ENCODE data around the gene FIGN. TPM values are rescaled to one million over a fixed set of nuclear protein-coding genes. Genes with fewer than 3 reads are reported as not detected.

The FIGN gene
- total and polyA plus RNA-seq, 2 of the 4 experiments (the other 2 are of a cell fraction) = 0.77 to 0.90 TPM

- H3K14ac ChIP-seq (replicated peaks; ENCODE audit: low read depth, low read length) = no peak overlapping the region
- no peak overlapping the region for H2BK5ac ChIP-seq (ENCODE audit: low read depth, low read length, poor library complexity, severe bottlenecking)
- H3K27me3 ChIP-seq (ENCODE audit: control insufficient read depth, insufficient read depth, low read length) = no peaks in the 10 kb centered on the region
- H4K5ac ChIP-seq (ENCODE audit: low read depth, low read length) = no peak overlapping the region
- CTCF ChIA-PET = no interaction called here
- no peak overlapping the region for H4K91ac ChIP-seq (ENCODE audit: insufficient read depth, low read depth, low read length)
- peaks cover 3 to 14% of the 10 kb centered on the region in 2 experiments; a peak in 3 of 4 replicates for H3K79me1 ChIP-seq (ENCODE audit: low read depth in 1 of 2, low read length in 2 of 2)
- intact Hi-C loops (cut with micrococcal nuclease) (loop anchor here (2.0 to 10.0 kb wide), 3 partner anchors 70 to 580 kb away; no protein-coding TSS in a partner anchor), dilution Hi-C loops (cut with HindIII; ENCODE audit: low sequenced_read_pairs, unreplicated experiment) (no loop called here), in situ Hi-C loops (cut with MboI; ENCODE audit: low sequenced_read_pairs) (no loop called here)
- POLR2A ChIA-PET (ENCODE audit: unreplicated experiment) = no interaction called here
- H2BK20ac ChIP-seq (ENCODE audit: low read depth, low read length) = no peak overlapping the region
- H3K9me1 ChIP-seq (ENCODE audit: insufficient read depth, low read length) = no peaks in the 10 kb centered on the region
- DNase-seq (no peak), ATAC-seq (ENCODE audit: low read depth) (no peak)
- no peak overlapping the region for H2BK120ac ChIP-seq (ENCODE audit: low read depth, low read length)
- BruUV-seq (replicated peaks) = no TSS peak
- no peak overlapping the region for H3K23ac ChIP-seq (ENCODE audit: low read depth, low read length)
- WGBS, 2 experiments (ENCODE audit: extremely low coverage in 2 of 2, insufficient read length in 1 of 2) = no CpG with 5 or more reads among the region's 2 CpGs
- H2AK9ac ChIP-seq (replicated peaks; ENCODE audit: low read depth, low read length, poor library complexity) = no peak overlapping the region
- H3K4me2 ChIP-seq (ENCODE audit: low read depth, low read length) = peak overlapping the region; percentile 100
- H3K36me3 ChIP-seq (ENCODE audit: control insufficient read depth, insufficient read depth, low read length) = no peaks in the 10 kb centered on the region
- no peak overlapping the region for H2BK15ac ChIP-seq (ENCODE audit: low read depth, low read length)
- no peak overlapping the region for H3K4ac ChIP-seq (ENCODE audit: low read depth, low read length)
- H3K9me3 ChIP-seq (ENCODE audit: control insufficient read depth, insufficient read depth, low read length) = no peaks in the 10 kb centered on the region
- no peak overlapping the region for H2AFZ ChIP-seq (replicated peaks; ENCODE audit: low read length, poor library complexity)
- peak overlapping the region; percentile 55; the same call in 1 of the 2 replicates for H3K4me3 ChIP-seq (ENCODE audit: insufficient read depth, low read depth, low read length)
- TF ChIP-seq, protein P1, sequence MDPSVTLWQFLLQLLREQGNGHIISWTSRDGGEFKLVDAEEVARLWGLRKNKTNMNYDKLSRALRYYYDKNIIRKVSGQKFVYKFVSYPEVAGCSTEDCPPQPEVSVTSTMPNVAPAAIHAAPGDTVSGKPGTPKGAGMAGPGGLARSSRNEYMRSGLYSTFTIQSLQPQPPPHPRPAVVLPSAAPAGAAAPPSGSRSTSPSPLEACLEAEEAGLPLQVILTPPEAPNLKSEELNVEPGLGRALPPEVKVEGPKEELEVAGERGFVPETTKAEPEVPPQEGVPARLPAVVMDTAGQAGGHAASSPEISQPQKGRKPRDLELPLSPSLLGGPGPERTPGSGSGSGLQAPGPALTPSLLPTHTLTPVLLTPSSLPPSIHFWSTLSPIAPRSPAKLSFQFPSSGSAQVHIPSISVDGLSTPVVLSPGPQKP (IDR thresholded peaks at IDR 0.05; ENCODE audit: borderline replicate concordance, low read depth, low read length) = no peak
- TF ChIP-seq MAFK (IDR thresholded peaks at IDR 0.05; ENCODE audit: low read depth, low read length) = no peak
- TF ChIP-seq POLR2A (IDR thresholded peaks at IDR 0.05; ENCODE audit: low read depth, low read length) = no peak
- no peak for TF ChIP-seq MXI1 (IDR thresholded peaks at IDR 0.05; ENCODE audit: borderline replicate concordance, low read depth, low read length)
- TF ChIP-seq USF2 (IDR thresholded peaks at IDR 0.05; ENCODE audit: low read depth, low read length) = no peak
- TF ChIP-seq CTCF (conservative IDR thresholded peaks at IDR 0.05; ENCODE audit: low read depth, low read length) = no peak
- TF ChIP-seq RFX5 (IDR thresholded peaks at IDR 0.05; ENCODE audit: low read depth, low read length) = no peak
- TF ChIP-seq RAD21 (IDR thresholded peaks at IDR 0.05; ENCODE audit: low read length) = no peak
- no peak for TF ChIP-seq SMC3 (IDR thresholded peaks at IDR 0.05; ENCODE audit: low read depth, low read length)
- TF ChIP-seq MAZ (IDR thresholded peaks at IDR 0.05; ENCODE audit: borderline replicate concordance, low read depth, low read length) = no peak
- no peak for TF ChIP-seq RCOR1 (IDR thresholded peaks at IDR 0.05; ENCODE audit: insufficient replicate concordance, low read length)
- TF ChIP-seq FOS (IDR thresholded peaks at IDR 0.05; ENCODE audit: low read depth, low read length) = no peak
- H3K9ac ChIP-seq (ENCODE audit: low read depth, low read length) = no peak overlapping the region
- H4K8ac ChIP-seq (ENCODE audit: low read depth in 2 of 2, low read length in 2 of 2) = no peak overlapping the region
- peaks cover 2% of the 10 kb centered on the region for H3K4me1 ChIP-seq (ENCODE audit: control insufficient read depth, insufficient read depth, low read length)
- H3K18ac ChIP-seq (ENCODE audit: low read depth, low read length) = no peak overlapping the region
- H3K27ac ChIP-seq (ENCODE audit: insufficient read depth, low read length) = no peak overlapping the region
- H3K56ac ChIP-seq (ENCODE audit: extremely low read depth, insufficient read depth, low read length) = no peak overlapping the region
- no peaks in the 10 kb centered on the region for H4K20me1 ChIP-seq (ENCODE audit: insufficient read depth, low read length)
- H2AK5ac ChIP-seq (ENCODE audit: low read depth, low read length) = no peak overlapping the region
Observed at GRCh38 chr2:163734401-163734800, 1.4 kb downstream of the FIGN start.

Measured in IMR-90 (cell line).